Panc1 (cell line): Measurements from ENCODE around the gene IER3. TPM values are rescaled to one million over a fixed set of nuclear protein-coding genes. Genes with fewer than 3 reads are reported as not detected.

Experiments used
- ATAC-seq: fragments of 200-7000 bp; cut with Tn5 transposase; 2 replicates; pipeline ENCODE4 v1.9.1; 2020; ENCODE audit warnings: mild to moderate bottlenecking, moderate library complexity
- BruUV-seq: library from RNA; stranded (reverse); fragments of 400-500 nt; replicated peaks from 2 replicates; lab custom pipeline; 2021; lab: Mats Ljungman, UMichigan
- CTCF ChIA-PET: fragments of 300-600 bp; sonication (Branson Sonifier 250); formaldehyde crosslinking; loops from one replicate; lab custom pipeline; 2022; ENCODE audit warnings: antibody characterized with exemption; lab: Charles Lee
- POLR2A ChIA-PET: fragments of 300-600 bp; sonication (Branson Sonifier 250); formaldehyde crosslinking; loops from one replicate; lab custom pipeline; 2022; ENCODE audit warnings: antibody characterized with exemption; lab: Charles Lee
- DNase-seq: peaks from one replicate; pipeline ENCODE4 v3.0.0-alpha.2; 2010; ENCODE audit warnings: low read depth, low spot score
- H3K27ac ChIP-seq: 2 replicates; pipeline ENCODE4 v1.5.1; 2011; ENCODE audit warnings: mild to moderate bottlenecking, low read length, inconsistent platforms
- H3K27me3 ChIP-seq: fragments of 200-500 bp; sonication (Bioruptor generic); 2 replicates; pipeline ENCODE4 v1.6.0; 2014; ENCODE audit warnings: low read length, inconsistent platforms; ENCODE audit not compliant: control insufficient read depth, insufficient read depth
- H3K36me3 ChIP-seq: fragments of 200-500 bp; sonication (Bioruptor generic); 2 replicates; pipeline ENCODE4 v1.5.1; 2014; ENCODE audit warnings: inconsistent platforms, mild to moderate bottlenecking, low read length, moderate library complexity; ENCODE audit not compliant: control insufficient read depth, insufficient read depth
- H3K4me1 ChIP-seq: 2 replicates; pipeline ENCODE4 v1.5.1; 2011; ENCODE audit warnings: inconsistent platforms, mild to moderate bottlenecking, low read length, moderate library complexity; ENCODE audit not compliant: control insufficient read depth, insufficient read depth
- H3K4me3 ChIP-seq, 2 experiments: 2 replicates each; pipeline ENCODE4 v1.5.1; 2011 to 2012; ENCODE audit warnings: low read depth in 2 of 2, low read length in 2 of 2, mild to moderate bottlenecking in 2 of 2, inconsistent platforms in 1 of 2, moderate library complexity in 1 of 2
- H3K9me3 ChIP-seq: fragments of 200-500 bp; sonication (Bioruptor generic); 2 replicates; pipeline ENCODE4 v1.5.1; 2014; ENCODE audit warnings: low read depth, mild to moderate bottlenecking, inconsistent platforms, low read length, moderate library complexity; ENCODE audit not compliant: control insufficient read depth, insufficient read depth
- CTCF ChIP-seq: fragments of 450-650 bp; IDR thresholded peaks from 2 replicates; pipeline ENCODE4 v1.5.1; 2017; ENCODE audit warnings: mild to moderate bottlenecking
- POLR2AphosphoS5 ChIP-seq: IDR thresholded peaks from 2 replicates; pipeline ENCODE4 v1.6.1; 2012; ENCODE audit warnings: mild to moderate bottlenecking, low read depth, low read length, moderate library complexity
- REST ChIP-seq, 2 experiments: IDR thresholded peaks; 2 replicates each; pipeline ENCODE4 v1.6.1; 2011 to 2012; ENCODE audit warnings: low read depth in 2 of 2, control low read depth in 1 of 2, low read length in 1 of 2, mild to moderate bottlenecking in 1 of 2, moderate library complexity in 1 of 2; ENCODE audit not compliant: insufficient read depth in 1 of 2
- SIN3A ChIP-seq: IDR thresholded peaks from 2 replicates; pipeline ENCODE4 v1.6.1; 2012; ENCODE audit warnings: low read depth, mild to moderate bottlenecking, low read length, moderate library complexity, borderline replicate concordance; ENCODE audit not compliant: insufficient read depth
- TCF7L2 ChIP-seq: IDR thresholded peaks from 2 replicates; pipeline ENCODE4 v1.6.1; 2011; ENCODE audit warnings: mild to moderate bottlenecking, low read depth, low read length, inconsistent platforms
- in situ Hi-C: cut with HindIII; loops from 2 replicates; pipeline ENCODE4 v1.10.0; 2016; ENCODE audit warnings: low sequenced_read_pairs, low pct_unique_long_range_greater_than_20kb
- intact Hi-C: fragments of 100-400 bp; cut with micrococcal nuclease; formaldehyde crosslinking; loops from one replicate; pipeline ENCODE4 v1.10.0; 2022; ENCODE audit not compliant: unreplicated experiment
- total RNA-seq: library from RNA; stranded (reverse); gene quantifications from one replicate; pipeline ENCODE4 v1.2.1, GENCODE V29; 2021; ENCODE audit not compliant: unreplicated experiment

IER3 gene
- total RNA-seq, 1 experiment from 2014 or later: 106 TPM

- Histone ChIP-seq H3K4me1 (peaks cover 11% of the 10 kb centered on the region), H3K27ac (no peak overlapping the region), H3K36me3 (no peaks in the 10 kb centered on the region), H3K4me3 (no peak overlapping the region), H3K9me3 (no peaks in the 10 kb centered on the region), H3K27me3 (no peaks in the 10 kb centered on the region)
- intact Hi-C loops: no loop called here
- no TSS peak for BruUV-seq
- ATAC-seq: no peak
- POLR2A ChIA-PET: interaction anchor here (0.6 kb wide), 1 partner anchor 24 kb away, joined by 10 read pairs; no protein-coding TSS in a partner anchor
- no peak for DNase-seq
- in situ Hi-C loops: no loop called here
- no peak for TF ChIP-seq CTCF
- no peak for TF ChIP-seq TCF7L2
- TF ChIP-seq SIN3A: no peak
- TF ChIP-seq REST (IDR thresholded peaks at IDR 0.05; ENCODE audit: insufficient read depth in 1 of 2, low read depth in 2 of 2, low read length in 1 of 2): no peak
- TF ChIP-seq POLR2AphosphoS5: no peak
- CTCF ChIA-PET: no interaction called here
These were observed 38.7 kb downstream of the IER3 start for GRCh38 chr6:30705620-30706019.

GRCh38 chr6:30703821-30704220, 40.5 kb downstream of the IER3 start:
- ChIA-PET POLR2A (no interaction called here), CTCF (interaction anchor here (0.6 kb wide), 1 partner anchor 13 kb away, joined by 3 read pairs; the partner anchor contains the start of gene MDC1)
- in situ Hi-C loops: no loop called here
- no peaks in the 10 kb centered on the region for H3K36me3 ChIP-seq
- H3K27me3 ChIP-seq: no peaks in the 10 kb centered on the region
- no peaks in the 10 kb centered on the region for H3K9me3 ChIP-seq
- BruUV-seq: no TSS peak
- no peak overlapping the region for H3K27ac ChIP-seq
- peaks cover 11% of the 10 kb centered on the region for H3K4me1 ChIP-seq
- H3K4me3 ChIP-seq: no peak overlapping the region
- DNase-seq: no peak
- TF ChIP-seq CTCF (no peak), TCF7L2 (no peak), SIN3A (no peak), REST (IDR thresholded peaks at IDR 0.05; ENCODE audit: insufficient read depth in 1 of 2, low read depth in 2 of 2, low read length in 1 of 2) (no peak), POLR2AphosphoS5 (no peak)
- intact Hi-C loops: no loop called here
- no peak; the same call in 1 of the 2 replicates for ATAC-seq
